GM21529 (cell line): ENCODE results near the gene ACLY.
"Not testable (repeated sequence)": the region's sequence is repeated elsewhere in the genome, so short reads cannot be mapped to it uniquely, and the experiment has no call there.

Experiments
- ATAC-seq: cut with Tn5 transposase; IDR thresholded peaks from one replicate; pipeline ENCODE4 v1.9.1; 2021; ENCODE audit not compliant: unreplicated experiment

ACLY gene

GRCh38 chr17:41873559-41874292, 45.0 kb downstream of the ACLY start:
- ATAC-seq = no peak

- no peak for ATAC-seq
These were observed 47.0 kb downstream of the ACLY start for GRCh38 chr17:41871789-41872188.

GRCh38 chr17:41870627-41871026, 48.1 kb downstream of the ACLY start:
- ATAC-seq = no peak

GRCh38 chr17:41870097-41870496, 48.7 kb downstream of the ACLY start:
- ATAC-seq = no peak

GRCh38 chr17:41869426-41869825, 49.3 kb downstream of the ACLY start:
- ATAC-seq = no peak

- no peak for ATAC-seq
These were observed 50.2 kb downstream of the ACLY start for GRCh38 chr17:41868568-41868967.

GRCh38 chr17:41865596-41865893, 53.2 kb downstream of the ACLY start:
- no peak for ATAC-seq

GRCh38 chr17:41864836-41865595, 53.7 kb downstream of the ACLY start, which contains the start of gene KLHL11:
Gene KLHL11, minus strand, starts transcription at chr17:41865423. Its CDS starts 53 bp downstream, at chr17:41865370.
- ATAC-seq = peak; percentile 78

- no peak for ATAC-seq
These were observed 54.3 kb downstream of the ACLY start for GRCh38 chr17:41864498-41864835.

- no peak for ATAC-seq
These were observed 55.5 kb downstream of the ACLY start for GRCh38 chr17:41863074-41863848.

GRCh38 chr17:41860254-41860931, 58.4 kb downstream of the ACLY start:
- ATAC-seq = no peak

GRCh38 chr17:41851382-41851781, 67.4 kb downstream of the ACLY start:
- not testable (repeated sequence) for ATAC-seq

- ATAC-seq = no peak
These were observed 69.3 kb downstream of the ACLY start for GRCh38 chr17:41849251-41849990.

- no peak for ATAC-seq
These were observed 70.0 kb downstream of the ACLY start for GRCh38 chr17:41848788-41849187.

GRCh38 chr17:41844971-41845370, 73.8 kb downstream of the ACLY start:
- no peak for ATAC-seq

- not testable (repeated sequence) for ATAC-seq
These were observed 78.0 kb downstream of the ACLY start for GRCh38 chr17:41840781-41841180.

GRCh38 chr17:41839448-41839847, 79.3 kb downstream of the ACLY start:
- ATAC-seq = not testable (repeated sequence)

GRCh38 chr17:41837761-41838538, 80.8 kb downstream of the ACLY start, which contains the start of gene KLHL10:
Gene KLHL10, plus strand, starts transcription at chr17:41837825. Its CDS starts 108 bp downstream, at chr17:41837933.
- no peak for ATAC-seq

GRCh38 chr17:41836550-41837196, 82.1 kb downstream of the ACLY start:
- ATAC-seq = no peak
